Measurements from ENCODE around the gene CMC2.

The CMC2 gene

DNA sequence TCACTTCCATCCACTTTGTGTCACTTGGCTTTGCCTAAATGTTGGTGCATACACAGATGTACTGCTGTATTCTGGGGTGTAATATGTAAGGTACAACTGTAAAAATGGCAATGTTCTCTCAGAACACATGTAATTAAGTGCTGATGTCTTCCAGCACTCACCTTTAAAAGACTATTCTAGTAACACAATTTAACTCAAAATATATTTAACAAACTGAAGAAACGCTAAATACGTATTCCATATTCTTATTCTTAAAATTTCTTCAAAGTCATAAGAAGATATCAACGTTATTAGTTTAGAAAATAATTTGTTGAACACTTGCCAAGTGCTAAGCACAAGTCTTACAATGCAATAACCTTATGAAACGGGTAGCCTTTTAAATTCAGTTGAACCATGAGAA lies 3.6 kb downstream of the CMC2 start:
- no peak for DNase-seq (ENCODE audit: low read depth)

DNA sequence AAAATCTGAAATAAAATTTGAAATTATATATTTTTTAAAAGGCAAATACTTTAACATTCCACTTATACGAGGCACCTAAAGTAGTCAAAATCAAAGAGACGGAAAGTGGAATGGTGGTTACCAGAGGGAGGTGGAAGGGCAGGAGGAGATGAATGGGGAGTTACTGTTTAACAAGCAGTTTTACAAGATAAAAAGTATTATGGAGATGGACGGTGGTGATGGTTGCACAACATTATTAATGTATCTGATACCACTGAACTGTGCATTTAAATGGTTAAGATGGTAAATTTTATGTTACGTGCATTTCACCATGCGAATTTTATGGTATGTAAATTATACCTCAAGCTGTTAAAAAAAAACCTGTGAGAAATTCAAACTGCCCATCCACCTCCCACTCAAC lies 5.4 kb downstream of the CMC2 start:
- DNase-seq (ENCODE audit: low read depth), result no peak

DNA sequence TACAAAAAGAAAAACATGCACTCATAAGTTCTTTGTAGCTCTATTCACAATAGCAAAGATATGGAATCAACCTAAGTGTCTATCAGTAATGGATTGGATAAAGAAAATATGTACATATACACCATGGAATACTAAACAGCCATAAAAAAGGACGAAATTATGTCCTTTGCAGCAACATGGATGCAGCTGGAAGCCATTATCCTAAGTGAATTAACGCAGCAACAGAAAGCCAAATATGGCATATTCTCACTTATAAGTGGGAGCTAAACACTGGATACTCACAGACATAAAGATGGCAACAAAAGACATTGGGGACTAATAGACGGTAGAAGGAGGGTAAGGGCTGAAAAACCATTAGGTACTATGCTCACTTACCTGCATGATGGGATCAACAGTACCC lies 5.8 kb downstream of the CMC2 start:
- no peak for DNase-seq (ENCODE audit: low read depth)

DNA sequence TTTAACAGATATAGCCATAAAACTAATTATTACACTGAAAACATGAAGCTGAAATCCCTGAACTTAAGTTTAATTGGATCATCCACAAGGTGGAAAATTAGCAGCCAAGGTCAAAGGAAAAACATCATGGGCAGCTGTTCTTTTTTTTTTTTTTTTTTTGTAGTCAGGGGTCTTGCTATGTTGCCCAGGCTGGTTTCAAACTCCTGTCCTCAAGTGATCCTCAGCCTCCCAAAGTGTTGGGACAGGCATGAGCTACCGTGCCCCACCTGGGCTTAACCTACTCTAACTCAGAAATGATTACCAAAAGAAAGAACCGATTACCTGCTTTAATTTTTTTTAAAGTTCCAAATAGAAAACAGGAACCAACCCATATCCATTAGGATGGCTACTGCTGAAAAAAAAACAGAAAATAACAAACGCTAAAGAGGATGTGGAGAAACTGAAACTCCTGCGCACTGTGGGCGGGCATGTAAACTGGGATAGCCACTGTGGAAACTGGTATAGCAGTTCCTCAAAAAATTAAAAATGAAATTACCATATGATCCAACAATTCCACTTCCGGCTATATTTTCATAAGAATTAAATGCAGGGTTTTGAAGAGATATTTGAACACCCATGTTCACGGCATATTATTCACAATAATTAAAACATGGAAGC lies 8.6 kb downstream of the CMC2 start:
- DNase-seq (ENCODE audit: low read depth), result no peak

DNA sequence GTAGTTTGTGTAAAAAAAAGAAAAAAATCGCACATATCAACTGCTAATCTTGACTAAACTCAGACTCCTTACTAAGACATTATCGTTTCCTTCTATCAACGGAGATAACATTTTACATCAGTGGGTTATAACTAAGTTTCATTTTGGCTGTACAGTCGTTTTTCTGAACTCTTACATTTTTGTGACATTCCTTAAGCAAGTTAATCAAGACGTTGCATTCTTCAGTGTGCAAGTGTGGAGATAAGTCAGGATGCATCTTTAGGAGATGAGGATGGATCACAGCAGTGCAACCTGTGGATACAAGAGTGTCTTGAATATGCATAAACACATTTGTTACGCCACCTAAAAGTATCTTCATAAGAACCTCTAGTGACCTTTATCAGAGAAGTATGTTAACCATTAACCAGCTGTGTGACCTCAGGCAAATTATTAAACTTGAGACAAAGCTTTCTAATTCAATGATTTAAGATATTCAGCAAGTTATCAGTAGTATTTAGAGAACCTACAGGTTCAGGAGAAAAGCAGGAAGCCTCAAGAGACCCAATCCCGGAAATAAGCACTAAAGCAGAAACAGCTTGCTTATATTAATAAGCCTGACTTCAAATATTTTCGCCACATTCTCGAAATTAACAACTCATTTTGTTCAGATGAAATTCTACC lies 9.4 kb downstream of the CMC2 start:
- DNase-seq (ENCODE audit: low read depth), result no peak

GRCh38 chr16:80996688-80997138 lies 10.0 kb downstream of the CMC2 start:
- DNase-seq (ENCODE audit: low read depth), result no peak

GRCh38 chr16:80994451-80994850 lies 12.2 kb downstream of the CMC2 start:
- no peak for DNase-seq (ENCODE audit: low read depth)

- DNase-seq (ENCODE audit: low read depth), result no peak
Observed at GRCh38 chr16:80993834-80994233, 12.9 kb downstream of the CMC2 start.

DNA sequence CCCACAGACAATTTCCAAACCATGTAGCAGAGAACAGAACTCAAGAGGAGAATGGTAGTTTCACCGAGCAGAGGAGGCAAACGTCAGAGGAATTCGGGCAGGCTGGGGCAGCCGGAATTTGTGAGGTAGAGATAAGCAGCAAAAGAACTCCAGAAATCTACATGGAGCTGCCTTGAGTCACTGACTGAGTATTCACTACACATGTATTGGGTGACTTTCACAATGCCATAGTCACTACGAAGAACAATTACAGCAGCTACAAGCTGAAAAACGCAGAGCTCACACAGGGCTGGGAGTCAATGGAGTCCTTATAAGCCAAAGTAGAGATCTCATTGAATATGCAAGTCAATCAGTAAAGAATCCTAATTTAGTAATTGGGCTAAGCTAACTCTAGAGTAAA lies 13.4 kb downstream of the CMC2 start:
- DNase-seq (ENCODE audit: low read depth), result no peak

GRCh38 chr16:80992676-80993293 lies 13.9 kb downstream of the CMC2 start:
- no peak for DNase-seq (ENCODE audit: low read depth)

DNA sequence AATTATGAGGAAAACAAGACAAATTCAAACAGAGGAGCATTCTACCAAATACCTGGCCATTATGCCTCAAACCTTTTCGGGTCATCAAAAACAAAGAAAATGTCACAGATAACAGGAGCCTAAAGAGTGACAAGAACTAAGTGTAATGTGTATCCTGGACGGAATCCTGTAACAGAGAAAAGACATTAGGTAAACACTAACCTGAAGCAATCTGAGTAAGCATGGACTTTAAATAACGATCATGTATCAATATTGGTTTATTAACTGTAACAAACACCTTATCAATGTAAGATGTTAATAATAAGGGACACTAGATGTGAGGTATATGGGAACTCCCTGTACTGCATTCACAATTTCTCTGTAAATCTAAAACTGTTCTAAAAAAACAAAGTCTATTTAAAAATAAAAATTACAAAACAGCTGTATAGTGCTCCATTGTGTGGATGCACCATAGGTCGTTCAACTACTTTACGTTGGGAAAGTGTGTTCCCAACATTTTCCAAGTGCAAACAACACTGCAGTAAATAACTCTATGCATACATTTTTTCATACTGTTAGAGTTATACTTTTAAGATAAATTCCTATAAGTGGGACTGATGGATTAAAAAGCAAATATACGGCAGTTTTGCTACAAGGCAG lies 14.8 kb downstream of the CMC2 start:
- no peak for DNase-seq (ENCODE audit: low read depth)

DNA sequence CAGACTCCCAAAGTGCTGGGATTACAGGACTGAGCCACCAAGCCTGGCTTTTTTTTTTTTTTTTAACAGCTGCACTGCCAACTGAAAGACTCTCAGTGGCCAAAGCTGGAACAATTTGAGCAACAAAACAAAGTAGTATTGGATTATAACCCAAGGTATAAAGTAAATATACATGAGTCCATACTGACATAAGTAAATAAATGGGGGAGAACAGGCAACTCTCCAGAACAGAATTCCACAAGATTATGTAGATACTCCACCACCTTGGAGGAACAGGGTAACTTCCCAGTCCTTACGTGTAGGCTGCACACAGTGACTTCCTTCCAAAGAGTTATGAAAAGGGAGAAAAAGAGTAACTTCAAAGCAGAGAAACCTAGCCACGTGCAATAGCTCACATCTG lies 15.7 kb downstream of the CMC2 start:
- DNase-seq (ENCODE audit: low read depth), result no peak

- DNase-seq (ENCODE audit: low read depth), result no peak
Observed at GRCh38 chr16:80990577-80990976, 16.1 kb downstream of the CMC2 start.

DNA sequence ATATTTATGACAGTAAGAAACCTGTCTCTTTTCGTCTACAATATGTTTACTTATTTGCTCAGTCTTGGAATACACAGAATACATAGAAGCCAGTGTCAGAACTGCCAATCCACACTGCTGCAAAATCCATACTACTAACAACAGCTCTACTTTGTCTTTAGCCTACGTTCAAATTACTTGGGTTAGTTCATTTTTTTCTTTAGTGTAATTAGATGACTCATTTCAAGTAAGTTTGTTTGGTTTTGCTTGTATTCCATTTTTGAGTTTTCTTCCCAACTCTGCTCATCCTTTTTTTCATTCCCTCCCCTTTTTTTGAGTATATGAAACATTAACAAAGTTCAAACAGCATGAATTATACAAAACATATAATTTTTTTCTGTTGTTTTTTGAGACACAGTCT lies 16.9 kb downstream of the CMC2 start:
- DNase-seq (ENCODE audit: low read depth), result no peak

DNA sequence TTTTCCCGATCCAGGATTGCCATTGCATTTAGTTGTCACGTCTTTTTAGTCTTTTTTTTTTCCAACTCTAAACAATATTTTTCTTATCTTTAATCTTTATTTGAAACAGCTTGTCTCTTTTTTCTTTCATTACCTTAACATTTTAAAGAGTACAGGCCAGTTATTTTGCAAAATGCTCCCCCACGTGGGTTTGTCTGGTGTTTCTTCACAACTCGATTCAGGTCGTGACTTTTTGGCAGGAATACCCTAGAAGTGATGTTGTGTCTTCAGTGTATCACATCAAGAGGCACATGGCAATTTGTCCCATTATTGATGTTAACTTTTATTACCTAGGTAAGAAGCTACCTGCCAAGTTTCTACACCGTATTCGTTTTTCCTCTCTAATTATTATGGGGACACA lies 17.9 kb downstream of the CMC2 start:
- no peak for DNase-seq (ENCODE audit: low read depth)

DNA sequence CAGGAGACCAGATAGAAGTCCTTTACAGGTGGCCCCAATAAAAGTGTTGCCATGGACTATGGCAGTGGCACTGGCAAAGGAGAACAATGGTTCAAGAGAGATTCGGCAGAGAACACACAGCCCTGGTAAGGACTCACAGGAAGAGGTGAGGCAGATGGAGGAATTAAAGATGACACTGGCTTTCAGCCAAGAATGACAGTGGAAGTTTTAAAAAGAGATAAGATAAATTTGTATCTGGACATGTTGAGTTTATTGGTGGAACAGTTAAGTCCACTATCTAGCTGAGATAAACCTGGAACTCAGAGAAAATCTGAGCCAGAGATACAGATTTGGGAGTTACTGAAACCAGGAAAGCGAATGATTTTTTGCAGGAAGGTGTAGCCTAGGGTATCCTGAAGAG lies 20.1 kb downstream of the CMC2 start:
- DNase-seq (ENCODE audit: low read depth), result no peak

DNA sequence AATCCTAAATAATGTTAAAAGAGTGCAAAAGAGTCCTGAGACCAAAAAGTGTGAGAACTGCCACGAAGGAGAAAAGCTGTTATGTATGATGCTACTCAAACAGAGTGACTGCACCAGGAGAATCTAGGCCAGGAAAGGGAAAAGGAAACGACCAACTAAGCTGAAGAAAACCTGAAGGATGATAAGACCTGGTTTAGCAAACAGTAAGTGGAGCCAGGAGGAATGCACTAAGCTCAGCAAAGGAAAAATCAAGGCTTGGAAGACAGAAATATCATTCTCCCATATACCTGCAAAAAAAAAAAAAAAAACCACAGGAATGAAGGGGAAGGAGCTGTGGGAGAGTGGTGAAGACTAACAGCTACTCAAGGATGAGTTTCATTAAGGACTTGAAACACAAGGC lies 21.1 kb downstream of the CMC2 start:
- DNase-seq (ENCODE audit: low read depth), result no peak

DNA sequence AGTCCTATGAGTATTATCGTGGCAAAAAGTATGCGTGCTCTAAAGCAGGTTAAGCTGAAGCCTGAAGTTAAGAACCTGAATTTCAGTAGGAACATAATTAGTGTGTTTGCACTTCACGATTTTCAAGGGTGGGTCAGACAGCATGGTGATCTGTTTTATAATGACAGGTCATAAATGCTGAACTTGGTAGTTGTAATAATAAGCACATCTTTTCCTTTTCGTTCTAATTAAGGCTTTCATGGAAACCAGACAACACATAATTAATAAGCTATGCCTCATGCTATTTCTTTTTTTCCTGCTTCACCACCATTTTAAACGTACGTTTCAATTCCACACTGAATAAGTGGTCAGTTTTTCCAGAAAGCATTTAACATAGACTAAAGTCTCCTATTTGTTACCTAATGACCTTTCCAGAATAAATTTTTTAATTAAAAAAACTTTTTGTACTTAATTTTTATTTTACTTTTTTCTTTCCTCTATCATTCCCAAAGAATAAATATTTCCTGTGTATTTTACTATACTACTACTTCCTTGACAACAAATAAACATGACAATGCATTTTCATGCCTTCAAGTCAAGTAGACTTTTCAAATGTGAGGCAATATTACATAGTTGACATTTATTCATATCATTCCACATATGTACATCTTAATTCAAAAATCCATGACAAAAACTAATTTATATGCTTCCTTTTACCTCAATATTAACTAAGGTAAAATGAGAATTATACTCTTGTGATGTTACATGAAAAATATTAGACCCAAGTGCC lies 22.4 kb downstream of the CMC2 start:
- DNase-seq (ENCODE audit: low read depth), result no peak

- no peak for DNase-seq (ENCODE audit: low read depth)
Observed at GRCh38 chr16:80982646-80983045, 24.0 kb downstream of the CMC2 start.

GRCh38 chr16:80981103-80981502 lies 25.6 kb downstream of the CMC2 start:
- no peak for DNase-seq (ENCODE audit: low read depth)

- DNase-seq (ENCODE audit: low read depth), result no peak
Observed at GRCh38 chr16:80976946-80977345, 29.7 kb downstream of the CMC2 start.

DNA sequence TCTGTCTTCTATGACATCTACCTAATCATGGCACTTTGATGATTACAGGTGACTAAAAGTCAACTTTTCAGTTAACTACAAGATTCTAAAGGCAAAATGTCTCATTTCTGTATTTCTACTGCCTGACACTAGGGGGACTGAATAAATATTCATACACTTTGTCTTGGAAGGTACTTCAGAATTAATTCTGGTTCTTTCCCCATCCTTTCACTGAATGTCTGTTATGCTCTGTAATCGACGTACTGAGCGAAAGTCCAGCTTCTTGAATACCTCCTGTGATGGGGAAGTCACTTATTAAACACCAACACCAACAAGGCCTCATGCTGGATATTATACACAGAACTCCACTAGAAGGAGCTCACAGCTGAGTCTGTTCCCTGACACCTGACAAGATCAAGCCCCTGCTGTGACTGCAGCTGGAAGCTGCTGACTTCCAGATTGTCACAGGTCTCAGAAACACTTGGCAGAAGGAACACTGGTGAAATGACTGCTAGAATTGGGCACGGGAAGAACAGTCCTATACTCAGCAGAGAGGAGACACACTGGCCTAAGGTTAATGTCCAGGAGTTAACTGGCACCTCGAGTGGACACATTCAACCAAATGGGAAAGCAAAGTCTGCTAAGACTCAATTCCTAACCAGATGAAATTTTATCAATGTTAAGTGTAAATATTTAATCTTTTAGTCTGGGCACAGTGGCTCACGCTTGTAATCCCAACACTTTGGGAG lies 31.9 kb downstream of the CMC2 start:
- no peak for DNase-seq (ENCODE audit: low read depth)

All from stimulated activated CD8-positive, alpha-beta memory T cell treated with anti-CD3 and anti-CD28 coated beads, Interleukin-12 subunit alpha, Interleukin-12 subunit beta, amount 100 ng/mL, for 4 hours (primary cell).